WERI-Rb-1 (cell line): ENCODE results near the gene SRPK3.

ENCODE experiments used
- DNase-seq: peaks from one replicate; pipeline ENCODE4 v3.0.0-alpha.2; 2020
- H3K27ac ChIP-seq: fragments of 250-450 bp; sonication (Bioruptor Pico); 2 replicates; pipeline ENCODE4 v1.5.1; 2020; ENCODE audit warnings: mild to moderate bottlenecking, moderate library complexity
- H3K27me3 ChIP-seq: fragments of 250-450 bp; sonication (Bioruptor Pico); 2 replicates; pipeline ENCODE4 v1.5.1; 2021; ENCODE audit warnings: mild to moderate bottlenecking, low read depth, moderate library complexity; ENCODE audit not compliant: insufficient read depth, severe bottlenecking
- H3K36me3 ChIP-seq: fragments of 250-450 bp; sonication (Bioruptor Pico); 2 replicates; pipeline ENCODE4 v1.5.1; 2020; ENCODE audit warnings: mild to moderate bottlenecking, moderate library complexity
- H3K4me3 ChIP-seq: 2 replicates; pipeline ENCODE4 v1.5.1; 2011; ENCODE audit warnings: low read depth, mild to moderate bottlenecking, control low read depth, low read length
- H3K9me3 ChIP-seq: fragments of 250-450 bp; sonication (Bioruptor Pico); 2 replicates; pipeline ENCODE4 v1.5.1; 2021; ENCODE audit warnings: mild to moderate bottlenecking, moderate library complexity; ENCODE audit not compliant: severe bottlenecking
- TF ChIP-seq, protein P1 (sequence below): IDR thresholded peaks from 2 replicates; pipeline ENCODE4 v1.5.1; 2011; ENCODE audit warnings: low read depth, mild to moderate bottlenecking, control low read depth, inconsistent platforms, low read length

SRPK3 gene

DNA sequence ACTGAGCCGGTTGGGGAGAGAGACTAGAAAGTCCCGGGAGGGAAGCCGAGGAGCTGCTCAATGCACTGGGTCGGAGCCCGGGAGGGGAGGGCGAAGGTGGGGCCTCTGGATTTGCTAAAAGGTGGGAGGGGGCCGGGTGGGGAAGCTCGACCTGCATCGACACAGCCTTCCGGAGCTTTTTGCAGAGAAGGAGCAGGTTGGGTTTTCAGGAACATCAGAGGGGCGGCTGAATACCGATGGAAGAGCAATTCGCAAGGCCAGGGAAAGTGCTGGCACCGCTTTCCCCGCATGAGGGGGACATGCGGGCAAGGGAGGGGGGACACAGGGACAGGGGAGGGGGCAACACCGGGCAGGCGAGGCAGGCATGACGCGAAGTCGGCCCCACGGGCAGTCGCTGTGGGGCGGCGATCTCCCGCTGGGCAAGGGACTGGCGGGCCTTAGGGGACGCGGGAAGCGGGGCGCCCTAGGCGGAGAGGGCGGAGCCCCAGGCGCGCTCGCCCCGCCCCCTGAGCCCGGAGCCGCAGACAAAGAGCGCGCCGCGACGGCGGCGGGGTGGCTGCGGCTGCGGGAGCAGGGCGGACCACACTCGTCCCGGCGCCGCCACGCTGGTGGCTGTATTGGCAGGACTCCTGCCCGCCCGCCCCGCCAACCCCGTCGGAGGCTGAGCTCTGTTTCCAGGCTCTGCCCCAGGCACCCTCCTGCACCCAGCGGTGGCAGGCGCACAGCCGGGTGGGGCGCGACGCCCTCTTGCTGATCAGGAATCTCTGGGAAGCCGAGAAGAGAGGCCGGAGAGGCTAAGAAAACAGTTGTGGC, 37.9 kb downstream of the SRPK3 start:
- no peaks in the 10 kb centered on the region for H3K36me3 ChIP-seq
- H3K4me3 ChIP-seq, result peak overlapping the region; percentile 53
- H3K9me3 ChIP-seq, result no peaks in the 10 kb centered on the region
- DNase-seq, result peak; percentile 79
- TF ChIP-seq, protein P1, sequence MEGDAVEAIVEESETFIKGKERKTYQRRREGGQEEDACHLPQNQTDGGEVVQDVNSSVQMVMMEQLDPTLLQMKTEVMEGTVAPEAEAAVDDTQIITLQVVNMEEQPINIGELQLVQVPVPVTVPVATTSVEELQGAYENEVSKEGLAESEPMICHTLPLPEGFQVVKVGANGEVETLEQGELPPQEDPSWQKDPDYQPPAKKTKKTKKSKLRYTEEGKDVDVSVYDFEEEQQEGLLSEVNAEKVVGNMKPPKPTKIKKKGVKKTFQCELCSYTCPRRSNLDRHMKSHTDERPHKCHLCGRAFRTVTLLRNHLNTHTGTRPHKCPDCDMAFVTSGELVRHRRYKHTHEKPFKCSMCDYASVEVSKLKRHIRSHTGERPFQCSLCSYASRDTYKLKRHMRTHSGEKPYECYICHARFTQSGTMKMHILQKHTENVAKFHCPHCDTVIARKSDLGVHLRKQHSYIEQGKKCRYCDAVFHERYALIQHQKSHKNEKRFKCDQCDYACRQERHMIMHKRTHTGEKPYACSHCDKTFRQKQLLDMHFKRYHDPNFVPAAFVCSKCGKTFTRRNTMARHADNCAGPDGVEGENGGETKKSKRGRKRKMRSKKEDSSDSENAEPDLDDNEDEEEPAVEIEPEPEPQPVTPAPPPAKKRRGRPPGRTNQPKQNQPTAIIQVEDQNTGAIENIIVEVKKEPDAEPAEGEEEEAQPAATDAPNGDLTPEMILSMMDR, result 0 out of 2 replicates have a peak, but pooled peaks have one; percentile 1
- H3K27me3 ChIP-seq, result peaks cover 12% of the 10 kb centered on the region
- peak overlapping the region; percentile 85 for H3K27ac ChIP-seq

DNA sequence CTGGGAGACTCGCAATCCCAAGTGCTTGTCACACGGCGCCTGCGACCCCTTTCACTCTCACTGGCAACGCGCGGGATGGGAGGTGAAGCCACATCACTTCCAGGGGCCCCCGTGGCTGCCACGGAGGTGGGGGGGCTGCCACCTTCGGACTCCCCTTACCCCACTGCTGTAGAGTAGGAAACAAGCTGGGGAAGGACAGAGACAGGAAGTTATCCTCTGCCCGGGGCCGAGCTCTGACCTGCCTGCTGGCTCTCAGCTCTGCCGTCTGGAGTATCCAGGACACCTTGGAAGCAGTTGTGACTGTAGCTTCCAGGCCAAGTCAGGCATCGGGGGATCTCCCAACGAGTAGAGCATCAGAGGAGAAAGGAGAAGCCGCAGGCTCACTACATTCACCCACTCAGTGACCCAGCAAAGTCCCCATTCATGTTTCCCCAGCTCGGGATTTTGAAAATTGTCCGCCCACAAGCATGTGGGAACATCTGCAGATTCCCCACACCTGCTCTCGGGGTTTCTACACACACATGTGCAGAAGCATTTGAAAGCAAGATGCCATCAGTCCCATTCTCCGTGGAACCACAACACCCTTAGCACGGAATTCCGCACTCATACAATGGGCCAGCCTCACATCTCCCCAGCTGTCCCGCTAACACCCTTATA, 38.7 kb downstream of the SRPK3 start:
- H3K4me3 ChIP-seq, result peak overlapping the region; percentile 53
- TF ChIP-seq, protein P1, result no peak
- H3K36me3 ChIP-seq, result no peaks in the 10 kb centered on the region
- peak; percentile 35 for DNase-seq
- no peaks in the 10 kb centered on the region for H3K9me3 ChIP-seq
- H3K27me3 ChIP-seq, result peaks cover 12% of the 10 kb centered on the region
- peak overlapping the region; percentile 85 for H3K27ac ChIP-seq

DNA sequence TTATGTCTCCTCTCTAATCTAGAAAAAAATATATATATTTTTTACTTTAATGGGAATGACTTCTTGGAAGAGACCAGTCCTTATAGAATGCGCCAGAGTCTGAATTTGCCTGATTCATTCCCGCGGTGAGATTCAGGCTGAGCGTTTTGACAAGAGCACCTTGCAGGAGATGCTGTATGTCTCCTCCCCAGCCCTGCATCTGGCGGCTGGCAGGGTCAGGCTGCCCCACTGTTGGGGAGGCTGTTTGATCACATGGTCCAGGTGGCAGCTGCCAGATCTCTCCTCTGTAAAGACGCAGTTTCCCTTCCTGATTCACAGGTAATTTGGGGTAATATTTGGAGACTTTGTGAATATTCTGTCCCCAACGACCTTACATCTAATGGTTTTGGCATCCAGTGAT, 39.8 kb downstream of the SRPK3 start:
- Histone ChIP-seq H3K27ac (no peak overlapping the region), H3K9me3 (no peaks in the 10 kb centered on the region), H3K36me3 (no peaks in the 10 kb centered on the region), H3K27me3 (peaks cover 17% of the 10 kb centered on the region), H3K4me3 (no peak overlapping the region)
- DNase-seq, result no peak
- TF ChIP-seq, protein P1, result no peak

DNA sequence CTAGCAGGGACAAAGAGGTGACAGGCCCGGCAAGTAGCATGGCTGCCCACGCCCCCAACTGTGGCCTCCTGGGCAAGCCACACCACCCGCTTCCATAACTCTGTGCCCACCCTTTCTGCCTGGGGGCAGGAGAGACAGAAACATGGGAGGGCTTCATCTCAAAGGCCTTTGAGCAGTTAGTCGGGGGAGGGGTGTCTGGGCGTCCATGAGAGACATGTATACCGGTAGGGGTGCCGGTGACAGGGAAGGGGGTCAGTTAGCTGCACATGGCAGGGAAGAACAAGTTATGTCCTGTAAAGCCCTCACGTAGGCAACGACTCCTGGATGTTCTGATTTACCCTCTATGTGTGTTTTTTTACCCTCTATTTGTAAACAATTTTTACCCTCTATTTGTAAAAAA, 40.2 kb downstream of the SRPK3 start:
- no peak for DNase-seq
- no peak overlapping the region for H3K27ac ChIP-seq
- no peak overlapping the region for H3K4me3 ChIP-seq
- H3K36me3 ChIP-seq, result no peaks in the 10 kb centered on the region
- TF ChIP-seq, protein P1, result no peak
- H3K9me3 ChIP-seq, result no peaks in the 10 kb centered on the region
- peaks cover 19% of the 10 kb centered on the region for H3K27me3 ChIP-seq

DNA sequence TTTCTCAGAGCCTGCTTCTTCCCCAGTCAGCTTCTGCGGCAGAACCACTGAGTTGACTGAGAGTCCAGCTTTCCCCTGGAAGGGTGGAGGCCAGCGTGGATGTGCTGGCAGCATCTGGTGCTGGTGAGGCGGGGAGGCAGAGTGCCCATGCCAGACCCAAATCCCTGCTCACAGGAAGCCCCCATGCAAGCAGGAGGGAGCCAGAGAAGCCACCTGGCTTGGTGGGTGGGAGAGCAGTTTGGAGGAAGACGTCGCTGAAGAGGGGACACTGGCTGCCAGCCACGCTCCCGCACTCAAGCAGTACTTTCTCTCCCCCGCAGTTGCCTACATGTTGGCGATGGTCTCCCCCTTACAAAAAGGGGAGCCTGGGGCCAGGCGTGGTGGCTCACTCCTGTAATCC, 43.5 kb downstream of the SRPK3 start:
- TF ChIP-seq, protein P1, result no peak
- no peak overlapping the region for H3K4me3 ChIP-seq
- H3K9me3 ChIP-seq, result no peaks in the 10 kb centered on the region
- peaks cover 16% of the 10 kb centered on the region for H3K27me3 ChIP-seq
- no peaks in the 10 kb centered on the region; the same call in 1 of the 2 replicates for H3K36me3 ChIP-seq
- DNase-seq, result no peak
- H3K27ac ChIP-seq, result no peak overlapping the region
